ENCODE results near the gene AMOTL1.
"Not testable (repeated sequence)": the region's sequence is repeated elsewhere in the genome, so short reads cannot be mapped to it uniquely, and the experiment has no call there.

Gene AMOTL1

DNA sequence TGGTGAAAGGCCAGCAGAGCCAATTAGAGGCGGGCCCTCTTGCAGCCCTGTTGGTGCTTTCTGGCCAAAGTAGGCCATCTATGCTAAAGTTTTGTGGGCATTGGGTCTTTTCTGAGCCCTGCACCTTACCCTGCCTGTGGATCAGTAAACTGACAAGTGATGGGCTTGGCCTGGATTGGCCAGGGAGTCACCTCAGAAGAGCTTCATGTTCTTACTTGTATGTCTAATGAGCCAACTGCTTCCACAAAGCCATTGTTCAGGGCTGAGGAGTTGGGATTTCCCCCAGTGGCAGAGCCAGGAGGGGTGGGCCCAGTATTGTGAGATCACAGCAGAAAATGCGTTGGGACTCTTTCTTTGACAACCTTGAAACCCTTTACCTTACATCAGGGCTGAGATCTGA lies 114.8 kb downstream of the AMOTL1 start:
- DNase-seq (ENCODE audit: low read depth), result no peak

DNA sequence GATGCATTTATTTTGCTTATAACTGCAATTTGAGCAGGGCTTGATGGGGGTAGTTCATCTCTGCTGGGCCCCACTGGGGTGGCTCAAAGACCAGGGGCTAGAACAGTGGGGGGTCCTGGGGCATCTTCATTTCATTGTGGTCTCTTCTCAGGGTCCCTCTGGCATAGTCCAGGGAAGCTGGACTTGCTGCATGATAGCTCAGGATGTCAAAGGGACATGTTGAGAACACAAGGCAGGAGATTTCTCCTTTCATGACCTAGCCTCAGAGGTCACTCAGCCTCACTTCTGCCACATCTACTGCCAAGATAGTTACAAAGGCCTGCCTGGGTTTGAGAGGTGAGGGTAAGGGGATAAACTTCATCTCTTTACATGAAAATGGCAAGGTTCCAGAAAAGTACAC lies 115.7 kb downstream of the AMOTL1 start:
- DNase-seq (ENCODE audit: low read depth), result no peak

DNA sequence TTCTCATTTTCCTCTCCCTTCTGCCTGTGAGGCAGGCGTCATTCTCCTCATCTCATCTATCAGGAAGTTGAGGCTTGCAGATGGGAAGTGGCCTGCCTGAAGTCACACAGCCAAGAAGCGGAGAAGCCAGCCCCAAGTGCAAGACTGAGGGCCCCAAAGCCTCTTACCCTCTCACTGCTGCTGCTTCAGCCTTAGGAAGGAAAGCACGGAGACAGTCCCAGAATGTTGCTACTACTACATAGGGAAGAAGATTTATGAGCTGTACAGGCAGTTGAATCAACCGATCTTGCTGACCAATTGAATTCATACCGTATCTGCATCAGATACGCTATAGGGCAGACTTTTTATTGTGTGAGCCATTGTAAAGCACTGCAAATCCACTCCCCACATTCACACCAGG lies 116.2 kb downstream of the AMOTL1 start:
- no peak for DNase-seq (ENCODE audit: low read depth)

DNA sequence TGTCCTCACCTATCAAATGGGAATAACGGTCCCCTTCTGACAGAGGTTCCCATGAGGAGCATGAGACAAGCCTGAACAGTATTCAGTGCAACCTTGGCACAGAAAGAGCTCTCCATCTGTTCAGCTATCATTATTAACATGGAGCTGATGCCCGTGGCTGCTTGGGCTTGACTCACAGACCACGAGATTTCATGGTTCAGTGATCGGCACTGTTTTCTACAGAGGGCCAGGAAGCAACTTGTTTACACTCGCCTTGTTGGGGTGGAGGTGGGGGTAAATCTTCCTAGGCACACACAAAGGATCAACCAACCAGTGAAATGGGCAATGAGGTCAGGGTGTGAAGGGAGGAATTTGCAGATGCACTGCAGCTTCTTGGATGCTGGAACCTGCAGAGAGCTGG lies 117.0 kb downstream of the AMOTL1 start:
- DNase-seq (ENCODE audit: low read depth), result no peak

DNA sequence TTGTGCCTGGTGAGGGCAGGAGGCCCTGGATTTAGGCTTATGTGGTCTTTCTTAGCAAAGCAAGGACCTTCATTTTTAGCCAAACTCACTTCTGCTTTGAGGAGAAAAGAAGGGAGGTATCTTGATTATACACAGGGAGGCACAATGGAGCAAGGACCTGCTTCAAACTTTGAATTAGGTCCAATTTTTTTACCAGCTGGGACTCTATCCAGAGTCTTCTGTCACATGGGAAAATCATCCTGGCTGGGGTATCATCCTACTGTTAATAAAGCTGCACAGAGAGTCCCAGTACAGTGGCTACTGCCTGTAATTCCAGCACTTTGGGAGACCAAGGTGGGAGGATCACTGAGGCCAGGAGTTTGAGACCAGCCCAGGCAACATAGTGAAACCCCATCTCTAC lies 117.4 kb downstream of the AMOTL1 start:
- DNase-seq (ENCODE audit: low read depth), result no peak

DNA sequence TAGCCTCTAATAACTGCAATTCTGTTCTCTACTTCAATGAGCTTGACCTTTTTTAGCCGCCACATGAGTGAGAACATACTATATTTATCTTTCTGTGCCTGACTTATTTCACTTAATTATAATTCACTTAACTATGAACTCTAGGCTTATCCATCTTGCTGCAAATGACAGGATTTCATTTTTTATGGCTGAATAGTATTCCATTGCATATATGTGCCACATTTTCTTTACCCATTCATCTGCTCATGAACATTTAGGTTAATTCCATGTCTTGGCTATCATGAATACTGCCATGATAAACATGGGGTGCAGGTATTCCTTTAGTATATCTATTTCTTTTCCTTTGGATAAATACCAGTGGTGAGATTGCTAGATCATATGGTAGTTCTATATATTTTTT lies 120.0 kb downstream of the AMOTL1 start:
- DNase-seq (ENCODE audit: low read depth), result no peak

DNA sequence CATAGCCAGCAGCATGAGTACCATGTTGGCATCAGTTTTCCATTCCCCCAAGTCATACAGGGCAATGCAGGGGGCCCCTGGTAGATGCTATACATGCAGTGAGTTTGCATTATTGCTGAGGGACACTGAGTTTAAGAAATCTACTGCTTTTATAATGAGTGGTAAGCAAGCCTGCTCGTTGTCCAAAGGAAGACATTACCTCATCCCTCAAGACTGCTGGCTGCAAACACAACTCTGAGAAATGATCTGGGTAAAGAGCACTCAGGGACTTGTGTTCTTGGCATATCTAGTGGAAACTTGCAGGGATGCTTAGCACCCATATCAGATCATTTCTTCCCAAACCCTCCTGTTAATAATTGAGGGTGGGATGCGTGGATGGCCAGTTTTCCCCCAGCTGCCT lies 127.3 kb downstream of the AMOTL1 start:
- DNase-seq (ENCODE audit: low read depth), result no peak

DNA sequence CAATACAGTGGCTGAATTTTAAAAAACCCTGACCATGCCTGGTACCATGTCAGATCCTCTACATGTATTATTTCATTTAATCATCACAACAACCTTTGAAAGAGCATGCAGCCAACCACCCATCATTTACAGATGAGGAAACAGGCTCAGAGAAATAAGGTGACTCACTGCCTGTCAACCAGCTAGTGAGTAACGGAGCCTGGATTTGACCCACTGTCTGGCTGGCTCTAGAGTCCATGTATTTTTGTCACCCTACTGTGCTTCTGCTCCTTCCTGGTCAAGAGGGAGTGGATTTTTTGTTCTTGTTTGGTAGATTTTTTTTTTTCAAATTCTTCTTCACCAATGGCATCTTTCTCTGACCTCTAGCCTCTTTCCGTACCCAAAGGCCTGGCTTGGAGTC lies 127.8 kb downstream of the AMOTL1 start:
- no peak for DNase-seq (ENCODE audit: low read depth)

DNA sequence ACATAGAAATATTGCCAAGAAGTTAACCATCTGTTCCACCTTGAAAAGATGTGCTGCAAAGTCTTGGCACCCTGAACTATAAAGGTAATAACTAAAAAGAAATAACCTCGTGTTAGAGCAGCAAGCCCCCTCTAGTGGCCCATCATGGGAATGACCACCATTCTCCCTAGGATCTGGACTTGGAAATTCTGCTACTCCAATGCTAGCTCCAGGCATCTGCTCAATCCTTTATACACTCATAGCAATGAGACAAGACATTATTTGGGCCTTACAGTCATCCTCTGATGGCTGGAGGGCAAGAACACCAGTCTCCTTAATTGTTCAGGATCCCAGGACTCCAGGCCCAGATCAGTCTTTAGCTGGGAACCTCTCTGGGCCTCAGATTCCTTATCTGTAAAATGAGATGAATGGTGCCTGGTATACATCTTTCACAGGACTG lies 129.2 kb downstream of the AMOTL1 start:
- DNase-seq (ENCODE audit: low read depth), result peak; percentile 27

DNA sequence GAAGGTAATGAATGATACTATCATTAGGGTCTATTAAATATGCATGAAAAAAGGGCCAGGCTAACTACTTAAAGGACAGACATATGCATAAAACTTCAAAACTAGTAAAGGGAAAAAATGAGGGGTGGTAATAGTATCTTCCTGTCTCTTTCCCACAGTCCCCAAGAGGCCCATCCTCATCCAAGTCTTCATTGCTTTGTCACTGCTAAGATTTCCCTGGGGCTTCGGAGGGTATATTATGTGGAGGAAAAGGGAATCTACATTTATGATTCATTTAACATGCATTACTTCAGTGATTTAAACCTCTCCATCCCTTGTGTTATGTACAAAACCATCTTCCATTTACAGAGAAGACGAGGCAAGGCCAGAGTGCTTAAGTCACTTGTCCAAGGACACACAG lies 139.1 kb downstream of the AMOTL1 start:
- no peak for DNase-seq (ENCODE audit: low read depth)

DNA sequence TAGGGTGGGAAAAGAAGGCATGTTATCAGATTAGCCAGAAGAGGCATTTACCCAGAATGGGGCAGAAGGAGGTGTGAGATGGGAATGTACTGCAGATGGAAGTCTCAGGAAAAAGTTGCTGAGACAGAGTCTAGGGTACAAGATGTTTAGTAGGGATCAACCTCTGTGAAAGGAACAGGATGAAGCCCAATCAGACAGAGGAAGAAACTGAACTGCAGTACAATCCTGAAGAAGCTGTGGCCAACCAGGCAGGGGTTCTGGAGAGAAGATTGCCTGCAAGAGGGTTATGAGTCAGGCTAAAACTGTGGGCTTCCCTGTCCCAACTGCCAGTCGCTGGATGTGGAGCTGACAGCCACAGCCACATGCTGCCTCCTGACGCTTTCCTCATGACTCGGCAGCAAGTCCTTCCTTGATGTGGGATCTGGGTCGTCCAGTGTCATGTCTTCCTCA lies 141.2 kb downstream of the AMOTL1 start:
- no peak for DNase-seq (ENCODE audit: low read depth)

DNA sequence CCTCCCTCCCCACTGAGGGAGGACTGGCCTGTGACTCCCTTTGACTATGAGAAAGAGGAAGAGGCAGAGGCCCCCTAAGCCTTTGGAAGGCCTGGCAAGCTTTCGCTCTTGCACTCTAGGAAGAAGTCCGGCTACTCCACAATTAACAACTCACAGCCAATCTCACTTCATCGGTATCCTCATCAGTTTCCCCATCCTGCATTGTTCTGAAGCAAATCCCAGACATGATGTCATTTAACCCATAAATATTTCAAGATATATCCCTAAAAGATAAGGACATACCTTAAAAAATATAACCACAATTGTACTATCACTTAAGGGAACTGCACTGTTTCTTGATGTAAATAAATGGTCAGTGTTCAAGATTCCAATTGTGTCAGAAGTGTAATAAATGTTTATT lies 142.1 kb downstream of the AMOTL1 start:
- DNase-seq (ENCODE audit: low read depth), result no peak

DNA sequence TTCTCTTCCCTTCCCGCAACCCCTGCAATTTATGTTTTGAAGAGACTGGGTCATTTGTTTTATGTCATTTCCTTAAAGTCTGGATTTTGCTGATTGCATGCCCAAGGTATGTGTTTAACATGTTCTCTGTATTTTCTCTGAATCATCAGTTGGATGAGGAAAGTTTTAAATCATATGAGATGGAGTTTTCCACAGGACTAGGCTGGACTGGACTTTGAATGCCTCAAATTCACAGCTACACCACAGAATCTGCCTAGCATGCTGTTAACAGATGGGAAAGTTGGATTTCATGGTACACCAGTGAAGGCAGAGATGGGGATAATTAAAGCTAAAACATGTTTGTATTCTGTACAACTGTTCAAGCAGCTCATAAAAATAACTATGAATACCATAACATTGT lies 142.6 kb downstream of the AMOTL1 start:
- DNase-seq (ENCODE audit: low read depth), result no peak

DNA sequence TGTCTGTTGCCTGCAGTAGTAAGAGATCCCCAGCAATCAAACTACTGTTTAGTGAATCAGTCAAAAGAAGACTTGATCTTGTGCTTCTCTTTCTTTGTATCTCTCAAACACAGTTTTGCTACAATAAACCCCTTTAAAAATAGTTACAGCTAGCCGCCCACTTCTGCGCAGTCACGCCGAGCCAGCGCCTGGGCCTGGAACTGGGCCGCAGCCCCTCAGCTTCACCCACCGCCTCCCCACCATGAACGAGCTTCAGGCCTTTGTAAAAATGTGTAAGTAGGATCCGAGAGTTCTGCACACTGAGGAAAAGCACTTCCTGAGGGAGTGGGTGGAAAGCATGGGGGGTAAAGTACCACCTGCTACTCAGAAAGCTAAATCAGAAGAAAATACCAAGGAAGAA lies 144.7 kb downstream of the AMOTL1 start:
- no peak for DNase-seq (ENCODE audit: low read depth)

DNA sequence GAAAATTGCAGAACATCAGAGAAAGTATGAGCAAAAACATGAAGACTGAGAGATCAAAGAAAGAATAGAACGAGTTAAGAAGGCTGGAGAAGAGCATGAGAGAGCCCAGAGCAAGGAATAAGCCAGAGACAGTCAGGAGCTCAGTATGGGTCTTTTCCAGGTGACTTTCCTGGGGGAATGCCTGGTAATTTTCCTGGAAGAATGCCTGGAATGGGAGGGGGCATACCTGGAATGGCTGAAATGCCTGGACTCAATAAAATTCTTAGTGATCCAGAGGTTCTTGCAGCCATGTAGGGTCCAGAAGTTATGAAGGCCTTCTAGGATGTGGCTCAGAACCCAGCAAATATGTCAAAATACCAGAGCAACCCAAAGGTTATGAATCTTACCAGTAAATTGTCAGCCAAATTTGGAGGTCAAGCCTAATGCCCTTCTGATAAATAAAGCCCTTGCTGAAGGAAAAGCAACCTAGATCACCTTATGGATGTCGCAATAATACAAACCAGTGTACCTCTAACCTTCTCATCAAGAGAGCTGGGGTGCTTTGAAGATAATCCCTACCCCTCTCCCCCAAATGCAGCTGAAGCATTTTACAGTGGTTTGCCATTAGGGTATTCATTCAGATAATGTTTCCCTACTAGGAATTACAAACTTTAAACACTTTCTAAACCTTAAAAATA lies 145.7 kb downstream of the AMOTL1 start:
- DNase-seq (ENCODE audit: low read depth), result not testable (repeated sequence)

DNA sequence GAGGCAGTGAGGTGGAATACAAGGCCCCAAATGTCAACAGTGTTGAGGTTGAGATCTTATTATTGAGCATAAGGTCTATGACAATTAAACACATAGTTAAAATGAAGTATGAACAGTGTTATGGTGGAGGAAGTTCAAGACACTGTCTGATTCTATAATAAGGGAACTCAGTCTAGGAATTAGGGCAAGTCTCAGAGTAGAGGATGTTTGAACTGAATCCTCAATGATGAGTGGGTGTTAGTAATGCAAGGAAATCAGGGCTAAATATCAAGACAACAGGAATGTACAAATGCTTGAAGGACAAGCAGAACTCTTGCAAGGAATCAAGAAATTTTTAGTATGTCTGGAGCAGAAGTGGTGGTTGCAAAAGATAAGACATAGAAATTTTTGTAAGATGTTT lies 152.2 kb downstream of the AMOTL1 start:
- DNase-seq (ENCODE audit: low read depth), result no peak

DNA sequence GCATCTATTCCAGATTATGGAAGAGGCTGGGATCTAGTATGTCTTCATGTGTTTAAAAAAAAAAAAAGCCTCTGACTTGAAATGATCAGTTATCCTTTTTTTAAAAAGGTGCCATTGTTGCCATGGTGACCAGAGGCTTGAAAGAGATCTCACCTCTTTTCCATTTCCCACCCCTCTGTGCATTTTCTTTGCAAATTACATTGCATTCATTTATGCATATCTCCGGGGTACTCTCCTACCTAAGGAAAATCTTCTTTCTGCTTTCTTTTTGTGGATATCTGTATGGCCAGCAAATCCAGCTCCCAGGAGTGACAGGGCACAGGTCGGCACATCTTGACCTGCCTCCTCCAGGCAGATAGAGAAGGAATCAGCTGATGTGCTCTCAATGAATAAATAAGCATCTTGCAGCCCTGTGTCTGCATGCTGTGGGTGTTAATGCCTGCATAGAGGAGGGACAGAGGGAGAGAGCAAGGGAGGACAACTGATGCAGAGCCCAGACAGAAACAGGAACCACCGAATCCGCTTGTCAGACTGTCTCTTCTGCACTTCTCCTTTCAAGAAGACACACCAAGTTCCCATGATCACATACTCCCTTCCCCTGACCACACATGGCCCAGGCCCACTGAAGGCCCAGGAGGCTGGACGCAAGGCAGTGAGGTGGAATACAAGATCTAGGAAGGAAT lies 154.3 kb downstream of the AMOTL1 start:
- DNase-seq (ENCODE audit: low read depth), result no peak

DNA sequence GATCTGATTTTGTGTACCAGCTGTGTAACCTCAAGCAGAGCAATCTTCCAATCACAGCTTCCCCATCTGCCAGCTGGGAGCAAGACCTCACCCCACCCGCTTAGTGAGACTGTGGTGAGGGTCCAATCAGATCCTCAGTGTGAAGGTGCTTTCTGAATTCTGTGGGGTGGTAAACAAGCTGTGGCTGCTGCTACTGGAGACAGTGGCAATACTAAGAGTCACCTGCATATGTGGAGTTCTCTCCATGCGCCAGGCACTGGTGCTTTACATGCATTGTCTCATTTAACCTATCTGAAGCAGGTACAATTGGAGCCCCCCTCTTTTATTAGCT lies 154.8 kb downstream of the AMOTL1 start:
- DNase-seq (ENCODE audit: low read depth), result no peak

DNA sequence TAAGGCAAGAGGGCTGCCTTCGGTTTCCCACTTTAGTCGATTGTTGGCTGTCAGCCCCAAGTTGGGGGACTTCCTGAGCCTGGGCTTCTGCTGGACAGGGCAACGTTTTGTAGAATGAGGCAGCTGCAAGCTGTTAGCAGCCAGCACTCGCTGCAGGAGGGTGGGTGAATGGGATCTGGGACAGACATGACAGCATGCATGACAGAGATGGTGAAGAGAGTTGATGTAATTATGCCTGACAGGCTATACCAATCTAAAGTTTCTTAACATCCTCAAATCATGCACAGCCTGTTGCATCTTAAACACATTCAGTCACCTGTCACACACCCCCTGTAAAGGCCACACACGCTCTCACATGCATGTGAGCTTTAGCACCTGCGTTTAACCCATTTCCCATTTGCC lies 156.0 kb downstream of the AMOTL1 start:
- no peak for DNase-seq (ENCODE audit: low read depth)

DNA sequence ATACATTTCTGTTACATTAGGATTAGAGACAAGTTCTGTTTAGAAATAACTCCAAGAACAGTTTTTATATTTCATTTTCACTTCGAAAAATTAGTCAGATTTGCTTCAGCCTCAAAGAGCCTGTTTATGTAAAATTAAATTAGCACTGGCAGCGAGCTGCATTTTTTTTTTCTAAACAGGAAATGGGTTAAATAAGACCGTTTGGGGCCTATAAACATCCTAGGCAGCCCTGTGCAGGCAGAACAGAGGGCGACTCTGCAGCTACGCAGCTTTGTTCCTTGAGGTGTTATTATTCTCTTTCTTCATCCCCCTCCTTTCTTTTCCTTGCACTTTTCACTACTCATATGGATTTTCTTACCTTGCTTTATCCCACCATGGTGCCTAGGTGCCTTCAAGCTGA lies 156.5 kb downstream of the AMOTL1 start:
- DNase-seq (ENCODE audit: low read depth), result no peak

DNA sequence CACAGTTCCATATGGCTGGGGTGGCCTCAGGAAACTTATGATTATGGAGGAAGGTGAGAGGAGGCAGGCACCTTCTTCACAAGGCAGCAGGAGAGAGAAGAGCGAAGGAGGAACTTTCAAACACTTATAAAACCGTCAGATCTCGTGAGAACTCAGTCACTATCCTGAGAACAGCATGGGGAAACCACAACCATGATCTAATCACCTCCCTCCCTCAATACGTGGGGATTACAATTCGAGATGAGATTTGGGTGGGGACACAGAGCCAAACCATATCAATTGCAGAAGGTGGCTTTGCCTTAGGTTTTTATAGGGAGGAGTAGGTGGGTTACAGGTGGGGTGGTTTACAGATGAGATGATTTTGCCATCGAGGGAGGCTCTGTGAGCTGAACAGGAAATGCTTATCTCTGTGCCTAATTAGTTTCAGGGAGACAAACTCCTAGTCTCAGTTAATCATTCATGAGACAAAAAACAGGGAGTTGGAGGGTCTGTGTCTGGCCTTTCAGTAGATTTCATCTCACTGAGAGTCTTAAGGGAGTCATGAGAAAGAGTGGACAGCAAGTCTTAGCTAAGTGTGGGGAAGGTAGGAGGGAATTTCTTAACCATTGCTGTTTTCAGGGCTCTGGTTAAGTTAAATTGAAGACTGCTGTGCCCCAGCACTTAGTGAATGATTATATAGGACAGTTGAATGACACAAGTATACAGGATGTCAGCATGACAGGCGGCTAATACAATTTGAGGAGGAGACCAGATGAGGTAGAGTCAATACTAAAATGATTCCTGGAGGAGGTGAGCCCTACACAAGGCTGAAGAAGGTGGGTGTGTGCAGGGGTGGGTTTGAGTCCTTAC lies 157.5 kb downstream of the AMOTL1 start:
- no peak for DNase-seq (ENCODE audit: low read depth)

DNA sequence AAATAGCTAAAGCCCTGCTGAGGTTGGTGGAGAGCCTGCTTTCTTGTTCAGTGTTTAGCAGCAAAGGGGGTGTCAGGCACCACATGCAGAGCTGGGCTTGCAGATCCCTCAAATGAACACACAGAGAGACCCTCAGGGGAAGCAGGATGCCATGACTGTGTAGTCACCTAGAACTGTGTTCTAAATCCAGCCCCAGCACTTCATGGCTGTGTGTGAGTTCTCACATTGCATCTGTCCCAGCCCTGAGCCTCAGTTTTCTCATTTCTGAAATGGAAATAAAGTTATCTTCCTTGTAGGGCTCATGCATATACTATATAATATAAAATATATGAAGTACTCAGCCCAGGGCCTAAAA lies 158.1 kb downstream of the AMOTL1 start:
- DNase-seq (ENCODE audit: low read depth), result no peak
